ENCODE results near the gene TRAK2.

GRCh38 chr2:201353116-201353515 lies 98.1 kb downstream of the TRAK2 start:
- TF ChIP-seq CTCF (IDR thresholded peaks at IDR 0.05), result no peak
- no peak for TF ChIP-seq POLR2A (IDR thresholded peaks at IDR 0.05)
